Right ventricle myocardium inferior (tissue), 1 donor: ENCODE measurements around the gene RNLS. TPM values are rescaled to one million over a fixed set of nuclear protein-coding genes. Genes with fewer than 3 reads are reported as not detected.
"Not testable (repeated sequence)": the region's sequence is repeated elsewhere in the genome, so short reads cannot be mapped to it uniquely, and the experiment has no call there.

Experiments used
- ATAC-seq: fragments of 200-7000 bp; cut with Tn5 transposase; one replicate; pipeline ENCODE4 v1.9.1; 2020; ENCODE audit warnings: mild to moderate bottlenecking, moderate library complexity
- DNase-seq: peaks from one replicate; pipeline ENCODE4 v3.0.0; 2021; ENCODE audit errors: missing footprints
- intact Hi-C: fragments of 100-400 bp; cut with DNase I; formaldehyde crosslinking; loops from one replicate; pipeline ENCODE4 v1.11.0; 2022
- total RNA-seq: library from RNA; stranded (reverse); fragmentation: NEBNext Ultra II Directional; extraction: Animal tissue kit (Norgen Biotek cat#: 25700); gene quantifications from one replicate; pipeline ENCODE4 v1.2.1, GENCODE V29; 2021
- donor health status: DM: no; HTN: yes; CAD: no; lungs with severe emphysema.

Gene RNLS
- total RNA-seq, 1 donor from 2014 or later = 20.6 TPM

GRCh38 chr10:88342733-88343310, 240.3 kb downstream of the RNLS start:
- DNase-seq (no peak), ATAC-seq (no peak)
- intact Hi-C loops = loop anchor here (5.0 kb wide), 1 partner anchor 86 kb away; no protein-coding TSS in a partner anchor

- ATAC-seq (no peak), DNase-seq (no peak)
- intact Hi-C loops = no loop called here
Measured at GRCh38 chr10:88337134-88337533, 246.0 kb downstream of the RNLS start.

DNA sequence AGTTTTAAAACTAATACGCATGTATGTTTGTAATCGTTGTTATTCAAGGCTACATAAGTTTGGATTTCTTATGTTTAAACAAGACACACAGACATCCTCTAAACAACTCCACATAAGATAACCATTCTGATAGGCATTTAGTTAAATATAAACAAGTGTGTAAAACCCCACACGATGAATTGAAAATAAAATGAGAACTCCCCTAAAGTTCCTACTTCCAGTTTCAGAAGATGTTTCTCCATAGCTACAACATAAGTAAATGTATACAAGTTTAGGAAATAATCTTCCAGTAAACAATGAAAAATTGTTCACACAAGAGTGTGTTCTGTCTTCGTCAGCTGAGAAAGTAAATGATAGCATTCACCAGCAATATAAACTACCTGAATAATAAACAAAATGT, 246.8 kb downstream of the RNLS start:
- ATAC-seq = no peak
- DNase-seq = no peak
- intact Hi-C loops = no loop called here

DNA sequence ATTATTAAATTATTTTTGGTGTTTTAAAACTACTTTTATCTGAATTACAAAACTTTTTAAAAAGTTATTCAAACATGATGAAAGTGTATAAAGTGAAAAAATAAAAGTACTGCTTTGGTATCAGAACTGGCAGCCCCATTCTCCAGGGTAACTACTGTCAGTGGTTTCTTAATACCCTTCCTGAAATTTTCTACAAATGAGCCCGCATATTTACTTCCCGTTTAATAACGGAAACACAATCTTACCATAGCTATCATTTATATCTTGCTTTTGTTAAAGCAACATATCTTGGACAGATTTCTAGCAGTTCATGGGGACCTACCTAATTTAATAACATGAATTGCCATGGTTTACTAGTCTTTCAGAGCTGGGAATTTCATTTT, 249.9 kb downstream of the RNLS start:
- ATAC-seq (no peak), DNase-seq (no peak)
- intact Hi-C loops = no loop called here

DNA sequence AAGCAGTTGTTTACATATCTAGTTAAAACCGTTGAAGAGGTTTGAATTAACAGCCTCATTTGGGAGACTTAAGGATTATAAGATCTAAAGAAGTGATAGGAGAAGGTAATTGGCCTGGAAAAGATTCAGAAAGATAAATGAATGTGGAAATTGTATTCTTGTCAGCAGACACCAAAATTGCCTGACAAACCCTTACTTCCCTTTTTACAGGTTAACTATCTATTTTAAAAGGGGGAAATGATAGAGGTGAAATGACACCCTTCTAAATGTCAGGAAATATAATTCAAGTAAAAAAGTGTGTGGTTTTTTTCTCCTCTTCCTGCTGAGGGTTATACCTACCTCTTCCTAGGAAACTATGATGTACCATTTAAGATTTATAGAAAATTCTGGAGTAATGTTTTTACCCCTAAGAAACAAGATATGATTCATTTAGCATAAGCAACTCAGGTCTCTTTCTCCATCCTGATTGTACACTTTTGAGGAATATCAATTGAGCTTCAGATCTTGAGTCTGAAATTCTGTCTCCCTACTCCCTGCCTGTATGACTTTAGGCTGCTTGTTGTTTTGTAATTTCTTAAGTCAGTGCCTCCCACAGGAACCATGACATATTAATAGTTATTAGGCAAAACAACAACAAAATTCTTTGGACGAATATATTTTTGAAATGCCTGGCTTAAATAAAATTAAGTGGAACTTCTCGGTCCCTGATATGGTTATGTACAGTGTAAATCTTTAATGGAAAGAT, 250.4 kb downstream of the RNLS start:
- no peak for DNase-seq
- intact Hi-C loops = no loop called here
- ATAC-seq = no peak

DNA sequence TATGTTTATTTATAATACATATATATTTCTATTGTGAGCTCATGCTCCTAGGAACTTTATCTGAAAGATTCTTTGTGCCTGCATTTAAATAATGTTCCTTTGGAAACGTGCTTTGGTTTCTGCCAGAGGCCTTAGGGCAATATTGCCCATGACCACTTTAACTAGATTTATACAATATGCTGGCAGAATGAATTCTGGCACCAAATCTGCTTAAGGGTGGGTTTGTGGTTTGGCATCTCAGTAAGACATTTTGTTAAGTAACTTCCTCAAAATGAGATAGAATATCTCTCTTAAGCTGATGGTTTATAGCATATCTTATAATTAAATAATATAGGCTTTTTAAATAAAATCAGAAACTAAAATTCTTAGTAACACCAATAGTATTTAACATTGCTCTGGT, 252.9 kb downstream of the RNLS start:
- ATAC-seq (no peak), DNase-seq (no peak)
- intact Hi-C loops = no loop called here

DNA sequence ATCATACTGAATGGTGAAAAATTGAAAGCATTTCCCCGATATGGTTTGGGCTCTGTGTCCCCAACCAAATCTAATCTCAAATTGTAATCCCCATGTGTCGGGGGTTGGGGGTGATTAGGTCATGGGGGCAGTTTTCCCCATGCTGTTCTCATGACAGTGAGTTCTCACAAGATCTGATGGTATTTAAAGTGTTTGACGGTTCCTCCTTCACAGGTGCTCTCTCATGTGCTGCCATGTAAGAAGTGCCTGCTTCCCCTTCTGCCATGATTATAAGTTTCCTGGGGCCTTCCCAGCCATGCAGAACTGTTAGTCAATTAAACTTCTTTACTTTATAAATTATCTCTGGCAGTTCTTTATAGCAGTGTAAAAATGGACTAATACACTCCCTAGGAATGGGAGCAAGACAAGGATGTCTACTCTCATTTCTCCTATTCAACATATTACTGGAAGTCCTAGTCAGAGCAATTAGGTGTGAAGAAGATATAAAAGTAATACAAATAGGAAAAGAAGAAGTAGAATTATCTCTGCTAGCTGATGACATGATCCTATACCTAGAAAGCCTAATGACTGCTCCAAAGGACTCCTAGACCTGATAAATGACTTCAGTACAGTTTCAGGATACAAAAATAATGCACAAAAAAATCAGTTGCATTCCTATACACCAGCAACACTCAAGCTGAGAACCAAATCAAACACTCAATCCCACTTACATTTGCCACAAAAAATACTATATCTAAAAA, 260.6 kb downstream of the RNLS start:
- no peak for ATAC-seq
- no peak for DNase-seq
- intact Hi-C loops = no loop called here

DNA sequence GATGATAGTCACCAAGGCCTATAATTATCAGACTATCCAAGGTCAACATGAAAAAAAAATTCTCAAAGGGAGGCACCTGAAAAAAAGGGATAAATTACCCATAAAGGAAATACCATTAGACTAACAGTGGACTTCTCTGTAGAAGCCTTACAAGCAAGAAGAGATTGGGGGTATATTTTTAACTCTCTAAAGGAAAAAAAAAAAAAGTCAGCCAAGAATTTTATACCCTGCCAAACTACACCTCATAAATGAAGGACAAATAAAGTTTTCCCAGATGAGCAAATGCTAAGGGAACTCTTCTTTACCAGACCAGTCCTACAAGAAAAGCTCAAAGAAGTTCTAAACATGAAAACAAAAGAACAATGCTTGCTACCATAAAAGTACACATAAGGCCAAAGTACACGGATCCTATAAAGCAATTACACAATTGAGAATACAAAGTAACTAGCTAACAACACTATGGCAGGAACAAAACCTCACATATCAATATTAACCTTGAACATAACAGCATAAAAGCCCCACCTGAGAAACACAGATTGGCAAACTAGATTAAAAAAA, 263.1 kb downstream of the RNLS start:
- DNase-seq (no peak), ATAC-seq (no peak)
- intact Hi-C loops = no loop called here

- no peak for ATAC-seq
- intact Hi-C loops = no loop called here
- no peak for DNase-seq
Measured at GRCh38 chr10:88318803-88319202, 264.3 kb downstream of the RNLS start.

DNA sequence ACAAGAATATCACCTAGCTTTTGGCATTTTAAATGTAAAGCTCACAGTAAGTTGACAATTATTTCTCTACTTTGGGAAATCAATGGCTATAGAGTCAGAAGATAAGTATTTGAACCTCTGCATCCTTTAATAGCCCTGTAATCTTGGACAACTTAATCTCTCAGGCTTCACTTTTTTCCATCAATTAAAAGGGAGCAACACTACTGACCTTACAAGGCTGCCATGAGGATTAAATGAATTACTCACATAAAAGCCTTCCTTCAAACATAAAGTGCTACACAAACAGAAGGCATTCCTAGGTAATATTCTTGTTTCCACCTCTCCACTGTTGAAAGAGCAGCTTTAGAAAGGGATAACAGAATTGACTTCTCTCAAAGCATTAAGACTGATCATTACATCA, 266.0 kb downstream of the RNLS start:
- DNase-seq = no peak
- intact Hi-C loops = no loop called here
- ATAC-seq = no peak

DNA sequence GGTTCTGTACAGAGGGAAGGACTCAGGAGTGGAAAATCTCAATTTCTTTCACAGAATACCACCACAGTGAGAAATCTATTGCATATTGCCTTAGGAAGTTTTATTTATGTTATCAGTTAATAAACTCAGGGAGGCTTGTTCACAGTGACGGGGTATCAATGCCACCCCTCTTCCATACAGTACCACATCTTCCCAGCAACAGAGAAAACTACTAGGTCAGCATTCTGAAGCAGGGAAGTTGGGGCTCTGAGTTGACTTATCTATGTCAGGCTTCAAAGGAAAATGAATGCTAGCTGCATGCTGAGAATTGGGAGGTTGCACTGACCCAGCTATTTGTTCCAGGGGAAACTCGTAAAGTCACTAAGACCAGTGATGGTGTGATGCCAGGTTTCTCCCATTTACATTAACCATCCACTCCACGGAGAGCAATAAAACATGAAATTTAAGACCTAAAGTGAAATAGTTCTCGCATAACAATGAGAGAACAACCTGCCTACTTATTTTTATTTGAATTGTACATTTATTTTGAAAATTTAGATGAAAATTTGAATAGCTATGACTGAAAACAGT, 266.7 kb downstream of the RNLS start:
- intact Hi-C loops = no loop called here
- DNase-seq (no peak), ATAC-seq (no peak)

DNA sequence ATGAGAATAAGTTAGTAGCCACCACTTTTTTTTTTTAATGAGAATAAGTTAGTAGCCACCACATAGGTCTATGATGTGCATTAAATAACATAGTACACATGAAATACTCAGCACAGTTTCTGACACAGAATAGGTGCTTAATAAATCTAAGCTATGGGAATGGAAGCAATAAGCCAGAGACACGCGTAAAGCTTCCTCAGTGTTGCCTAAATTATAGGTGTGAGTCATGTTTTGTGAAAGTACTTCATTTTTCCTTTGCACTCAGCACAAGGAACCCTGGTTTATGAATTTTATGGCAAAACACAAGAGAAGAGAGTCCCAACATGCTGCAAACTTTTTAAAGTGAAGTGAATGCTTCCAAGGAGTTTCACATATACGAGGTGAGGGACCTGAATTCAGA, 267.4 kb downstream of the RNLS start:
- ATAC-seq (no peak), DNase-seq (no peak)
- intact Hi-C loops = no loop called here

GRCh38 chr10:88314362-88314761, 268.8 kb downstream of the RNLS start:
- ATAC-seq (no peak), DNase-seq (no peak)
- intact Hi-C loops = no loop called here

DNA sequence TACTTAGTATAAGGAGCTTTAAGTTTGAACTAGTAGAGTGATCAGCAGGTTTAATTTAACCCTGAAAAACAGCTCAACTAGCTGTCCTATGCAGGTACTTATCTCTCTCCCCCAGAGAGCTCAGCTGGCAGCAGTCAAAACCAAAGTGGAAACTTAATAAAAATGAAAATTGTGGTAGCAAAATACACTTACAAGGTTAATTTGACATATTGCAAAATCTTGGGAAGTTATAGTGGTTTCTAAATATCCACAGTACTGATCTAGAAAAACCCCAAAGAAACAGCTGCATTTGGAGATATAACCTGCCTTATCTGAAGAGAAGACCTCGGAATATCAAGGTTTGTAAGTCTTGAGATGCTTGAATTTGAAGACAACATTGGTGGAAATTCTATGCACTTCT, 269.2 kb downstream of the RNLS start:
- intact Hi-C loops = no loop called here
- ATAC-seq (no peak), DNase-seq (no peak)

DNA sequence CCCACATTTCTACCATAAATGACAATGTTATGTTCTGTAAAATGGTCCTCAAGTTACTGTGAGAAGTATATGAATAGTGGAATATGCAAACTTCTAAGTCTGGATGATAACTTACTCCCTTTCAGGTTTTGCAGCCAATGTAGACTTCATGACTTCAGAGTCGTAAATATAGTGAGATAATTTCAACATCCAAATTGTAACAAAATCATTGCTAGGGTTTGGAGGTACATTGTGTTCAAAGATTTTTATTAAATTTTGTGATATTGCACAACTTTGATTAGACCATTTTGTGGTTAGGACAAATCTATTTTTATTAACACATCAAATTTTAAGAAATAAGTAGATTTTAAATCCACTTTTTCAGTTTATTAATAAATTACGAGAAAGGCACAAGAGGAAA, 270.3 kb downstream of the RNLS start:
- no peak for ATAC-seq
- intact Hi-C loops = no loop called here
- DNase-seq = no peak

- DNase-seq (no peak), ATAC-seq (no peak)
- intact Hi-C loops = no loop called here
Measured at GRCh38 chr10:88311264-88311663, 271.9 kb downstream of the RNLS start.

DNA sequence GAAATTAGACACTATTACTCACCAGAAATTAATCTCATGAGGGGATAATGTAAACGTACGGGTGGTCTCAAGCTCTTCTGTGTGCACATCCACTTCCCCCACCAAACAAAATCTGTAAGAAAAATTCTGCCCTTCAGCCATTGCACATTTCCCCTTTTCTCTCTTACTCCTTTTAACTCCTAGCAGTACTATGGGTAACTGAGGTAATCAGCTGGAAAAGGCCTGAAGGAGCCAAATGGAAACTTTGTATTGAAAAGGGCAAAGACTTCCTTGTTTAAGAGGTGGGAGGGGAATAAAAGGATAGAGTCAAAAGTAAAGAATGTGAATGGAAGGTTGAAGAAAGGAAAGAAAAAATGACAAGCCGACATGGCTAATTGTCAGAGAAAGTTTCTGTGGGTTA, 273.8 kb downstream of the RNLS start:
- ATAC-seq (no peak), DNase-seq (no peak)
- intact Hi-C loops = no loop called here

DNA sequence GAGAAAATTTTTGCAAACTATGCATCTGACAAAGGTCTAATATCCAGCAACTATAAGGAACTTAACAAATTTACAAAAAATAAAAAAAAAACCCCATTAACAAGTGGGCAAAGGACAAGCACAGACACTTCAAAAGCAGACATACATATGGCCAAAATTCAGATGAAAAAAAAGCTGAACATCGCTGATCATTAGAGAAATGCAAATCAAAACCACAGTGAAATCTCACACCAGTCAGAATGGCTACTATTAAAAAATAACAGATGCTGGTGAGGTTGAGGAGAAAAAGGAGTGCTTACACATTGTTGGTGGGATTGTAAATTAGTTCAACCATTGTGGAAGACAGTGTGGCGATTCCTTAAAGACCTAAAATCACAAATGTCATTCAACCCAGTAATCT, 274.8 kb downstream of the RNLS start:
- ATAC-seq, DNase-seq, intact Hi-C loops: not testable (repeated sequence)

DNA sequence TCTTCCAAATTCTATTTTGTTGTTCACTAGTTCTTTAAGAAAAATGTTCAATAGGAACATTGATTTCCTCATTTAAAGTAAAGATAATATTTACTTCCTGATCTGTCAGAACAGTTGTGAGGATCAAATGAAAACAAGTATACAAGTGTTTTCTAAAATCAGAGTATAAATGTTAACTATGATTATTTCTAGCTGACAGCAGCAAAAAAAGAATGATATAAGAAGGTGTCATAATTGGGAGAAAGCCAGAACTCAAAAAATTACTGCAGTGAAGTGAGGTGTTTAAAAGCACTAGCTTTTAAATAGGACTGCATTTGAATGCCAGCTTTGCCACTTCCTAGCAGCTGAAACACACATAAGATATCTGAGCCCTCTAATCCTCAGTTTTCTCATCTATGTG, 283.3 kb downstream of the RNLS start:
- DNase-seq (no peak), ATAC-seq (no peak)
- intact Hi-C loops = no loop called here

DNA sequence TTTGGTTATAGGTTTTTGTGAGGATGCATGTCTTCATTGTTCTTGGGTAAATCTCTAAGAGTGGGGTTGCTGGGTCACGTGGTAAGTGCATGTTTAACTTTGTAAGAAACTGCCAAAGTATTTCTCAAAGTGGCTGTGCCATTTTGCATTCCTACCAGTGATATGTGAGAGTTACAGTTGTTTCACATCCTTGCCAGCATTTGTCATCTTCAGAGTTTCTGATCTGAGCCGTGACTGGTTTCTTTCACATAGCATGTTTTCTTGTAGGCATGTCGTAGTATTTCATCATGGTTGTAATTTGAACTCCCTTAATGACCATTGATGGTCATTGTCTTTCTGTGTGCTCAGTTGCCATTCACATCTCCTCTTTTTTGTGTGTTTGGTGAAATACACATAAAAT, 286.0 kb downstream of the RNLS start:
- intact Hi-C loops = no loop called here
- ATAC-seq = no peak
- DNase-seq = no peak
